ENCODE results near the gene AGAP1.

AGAP1 gene

DNA sequence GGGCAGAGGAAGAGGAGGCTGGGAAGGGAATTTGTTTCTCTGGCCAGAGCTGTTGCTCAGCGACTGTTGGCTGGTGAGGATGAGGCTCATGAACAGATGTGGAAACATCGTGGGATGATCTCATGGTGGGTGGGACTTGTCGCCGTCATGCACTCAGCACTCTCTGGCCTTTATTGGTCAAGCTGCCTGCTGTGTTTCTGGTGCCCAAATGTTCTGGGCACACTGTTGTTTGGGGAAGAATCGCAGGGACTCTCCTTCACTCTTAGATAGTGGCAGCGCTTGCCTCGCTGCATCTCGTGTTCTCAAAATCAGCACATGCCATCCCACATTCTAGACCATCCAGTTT, 145.6 kb downstream of the AGAP1 start:
- TF ChIP-seq, protein P1, sequence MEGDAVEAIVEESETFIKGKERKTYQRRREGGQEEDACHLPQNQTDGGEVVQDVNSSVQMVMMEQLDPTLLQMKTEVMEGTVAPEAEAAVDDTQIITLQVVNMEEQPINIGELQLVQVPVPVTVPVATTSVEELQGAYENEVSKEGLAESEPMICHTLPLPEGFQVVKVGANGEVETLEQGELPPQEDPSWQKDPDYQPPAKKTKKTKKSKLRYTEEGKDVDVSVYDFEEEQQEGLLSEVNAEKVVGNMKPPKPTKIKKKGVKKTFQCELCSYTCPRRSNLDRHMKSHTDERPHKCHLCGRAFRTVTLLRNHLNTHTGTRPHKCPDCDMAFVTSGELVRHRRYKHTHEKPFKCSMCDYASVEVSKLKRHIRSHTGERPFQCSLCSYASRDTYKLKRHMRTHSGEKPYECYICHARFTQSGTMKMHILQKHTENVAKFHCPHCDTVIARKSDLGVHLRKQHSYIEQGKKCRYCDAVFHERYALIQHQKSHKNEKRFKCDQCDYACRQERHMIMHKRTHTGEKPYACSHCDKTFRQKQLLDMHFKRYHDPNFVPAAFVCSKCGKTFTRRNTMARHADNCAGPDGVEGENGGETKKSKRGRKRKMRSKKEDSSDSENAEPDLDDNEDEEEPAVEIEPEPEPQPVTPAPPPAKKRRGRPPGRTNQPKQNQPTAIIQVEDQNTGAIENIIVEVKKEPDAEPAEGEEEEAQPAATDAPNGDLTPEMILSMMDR (IDR thresholded peaks at IDR 0.05; ENCODE audit: low read depth, low read length, missing control alignments), result no peak
- no peak overlapping the region for H3K4me3 ChIP-seq (ENCODE audit: low read depth, low read length)
- no peak for DNase-seq (ENCODE audit: low read depth)

DNA sequence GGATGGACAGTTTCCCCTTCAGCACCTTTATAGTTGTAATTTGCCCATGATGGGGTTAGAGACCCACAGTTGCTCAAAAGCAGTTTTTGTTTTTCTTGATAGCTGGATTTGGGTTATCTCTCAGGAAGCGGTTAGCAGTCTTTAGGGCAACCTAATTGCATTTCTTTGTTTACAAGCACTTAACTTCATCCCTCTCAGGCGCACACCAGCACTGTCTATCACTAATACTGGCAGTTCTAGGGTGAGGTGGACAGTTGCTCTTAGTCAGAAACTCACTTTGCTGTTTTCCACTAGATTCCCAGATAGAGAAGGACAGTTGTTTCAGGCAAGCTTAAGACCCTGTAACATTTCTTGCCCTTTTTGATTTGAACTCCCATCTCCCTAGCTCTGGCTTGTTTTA, 146.0 kb downstream of the AGAP1 start:
- DNase-seq (ENCODE audit: low read depth), result no peak
- no peak overlapping the region for H3K4me3 ChIP-seq (ENCODE audit: low read depth, low read length)
- TF ChIP-seq, protein P1 (IDR thresholded peaks at IDR 0.05; ENCODE audit: low read depth, low read length, missing control alignments), result no peak

DNA sequence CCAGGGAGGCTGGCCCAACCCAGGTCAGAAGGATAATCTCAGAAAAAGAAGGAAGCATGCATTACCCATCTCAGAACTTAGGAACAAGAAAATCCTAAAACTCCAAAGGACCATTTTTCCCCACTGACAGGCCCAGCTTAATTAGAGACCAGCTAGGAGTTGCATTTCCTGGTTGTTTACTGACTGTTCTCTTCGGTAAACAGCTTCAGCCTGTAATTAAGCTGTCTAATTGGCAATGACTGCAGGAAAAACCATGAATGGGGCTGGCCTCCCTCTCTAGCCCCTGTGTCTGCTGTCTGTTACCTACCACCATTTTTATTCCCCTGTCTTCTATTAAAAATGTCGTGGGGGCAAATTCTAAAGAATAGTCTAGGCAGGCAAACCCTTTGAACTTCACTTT, 146.5 kb downstream of the AGAP1 start:
- no peak overlapping the region for H3K4me3 ChIP-seq (ENCODE audit: low read depth, low read length)
- TF ChIP-seq, protein P1 (IDR thresholded peaks at IDR 0.05; ENCODE audit: low read depth, low read length, missing control alignments), result no peak
- no peak for DNase-seq (ENCODE audit: low read depth)

DNA sequence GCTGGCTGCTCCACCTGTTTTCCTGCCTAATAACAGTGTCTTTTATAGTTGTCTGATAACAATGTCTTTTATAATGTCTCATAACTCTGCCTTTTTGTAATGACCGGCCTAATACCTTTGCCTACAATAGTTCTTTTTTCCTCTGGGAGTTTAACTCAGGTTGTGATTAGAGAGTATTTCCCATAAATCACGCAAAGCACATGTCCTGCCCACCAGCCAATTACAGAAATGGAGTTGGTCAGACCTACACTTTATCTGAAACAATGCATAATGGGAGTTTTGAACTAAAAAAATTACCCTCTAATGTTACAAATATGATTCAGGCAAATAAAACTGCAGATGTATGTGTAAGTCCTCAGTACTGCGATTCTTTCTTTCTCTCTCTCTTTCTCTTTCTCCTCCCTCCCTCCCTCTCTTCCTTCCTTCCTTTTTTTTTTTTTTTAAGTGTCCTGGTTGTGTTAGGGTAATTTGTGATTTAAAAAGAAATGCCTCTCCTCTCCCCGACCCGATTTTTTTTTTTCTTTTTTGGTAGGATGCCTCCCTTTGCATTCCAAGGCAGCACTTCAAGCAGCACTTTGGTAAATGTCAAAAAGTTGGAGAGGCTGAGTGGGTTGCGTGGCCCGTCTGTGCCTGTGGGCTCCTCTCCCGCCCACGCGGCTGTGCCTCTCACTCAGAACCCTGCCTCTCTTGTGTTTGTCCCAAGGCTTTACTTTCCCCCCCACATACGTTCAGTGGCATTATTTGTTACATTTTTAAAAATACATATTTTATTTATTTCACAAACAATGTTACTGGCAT, 147.3 kb downstream of the AGAP1 start:
- TF ChIP-seq, protein P1 (IDR thresholded peaks at IDR 0.05; ENCODE audit: low read depth, low read length, missing control alignments), result no peak
- no peak overlapping the region for H3K4me3 ChIP-seq (ENCODE audit: low read depth, low read length)
- no peak for DNase-seq (ENCODE audit: low read depth)

DNA sequence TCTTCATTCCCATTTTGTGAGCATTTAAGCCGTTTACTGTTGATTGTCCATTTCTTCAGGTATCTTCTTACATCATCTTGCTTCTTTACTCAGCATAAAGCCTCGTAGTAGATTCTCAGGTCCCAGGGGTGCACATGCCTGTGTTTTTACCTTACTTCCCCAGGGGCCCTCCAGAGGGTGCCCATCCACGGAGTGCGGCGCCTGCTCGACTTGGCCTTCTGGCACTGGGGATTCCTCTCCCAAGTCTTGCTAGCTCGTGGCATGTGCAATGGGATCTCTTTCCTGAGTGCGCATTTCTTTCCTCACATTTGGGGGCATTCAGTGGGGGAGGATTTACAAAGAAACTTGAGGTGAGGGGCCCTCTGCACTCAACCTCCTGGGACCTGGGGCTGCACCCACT, 148.1 kb downstream of the AGAP1 start:
- no peak overlapping the region for H3K4me3 ChIP-seq (ENCODE audit: low read depth, low read length)
- no peak for DNase-seq (ENCODE audit: low read depth)
- TF ChIP-seq, protein P1 (IDR thresholded peaks at IDR 0.05; ENCODE audit: low read depth, low read length, missing control alignments), result no peak

DNA sequence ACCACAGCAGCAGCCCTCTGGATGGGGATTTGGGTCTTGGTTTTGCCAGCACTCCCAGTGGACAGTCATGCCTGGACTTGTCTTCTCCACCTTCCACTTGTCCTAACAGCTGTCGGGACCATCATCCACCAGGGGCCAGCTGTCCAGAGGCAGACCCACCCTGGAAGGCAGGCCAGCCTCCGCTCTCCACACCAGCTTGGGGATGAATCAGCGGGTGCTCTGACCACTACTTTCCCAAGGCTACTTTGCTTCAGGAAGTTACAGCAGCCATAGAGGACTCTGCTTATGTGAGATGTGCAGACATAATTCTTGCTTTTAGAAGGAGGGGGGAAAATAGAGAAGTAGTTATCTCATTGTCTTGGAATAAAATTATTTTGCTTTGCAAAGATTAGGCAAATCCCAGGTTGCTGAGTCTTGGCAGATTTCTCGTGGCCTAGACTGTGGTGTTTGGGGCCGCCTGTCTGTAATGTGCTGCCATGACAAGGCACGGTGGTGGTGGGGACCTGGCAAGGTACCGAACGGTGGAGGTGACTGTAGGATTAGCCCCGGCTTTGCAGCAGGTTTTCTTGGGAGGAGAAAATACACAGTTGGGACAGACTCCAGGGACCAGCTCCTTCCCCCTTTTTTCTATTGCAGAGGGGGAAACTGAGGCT, 148.7 kb downstream of the AGAP1 start:
- TF ChIP-seq, protein P1 (IDR thresholded peaks at IDR 0.05; ENCODE audit: low read depth, low read length, missing control alignments), result no peak
- no peak for DNase-seq (ENCODE audit: low read depth)
- no peak overlapping the region for H3K4me3 ChIP-seq (ENCODE audit: low read depth, low read length)

Measured in GM12864 (cell line).